Stimulated activated CD4-positive, alpha-beta T cell treated with anti-CD3 and anti-CD28 coated beads, Interleukin-12 subunit alpha, Interleukin-12 subunit beta, amount 100 ng/mL, for 24 hours (primary cell): ENCODE data around the gene EFHD2.
"Not testable (repeated sequence)": the region's sequence is repeated elsewhere in the genome, so short reads cannot be mapped to it uniquely, and the experiment has no call there.

ENCODE experiments used
- DNase-seq, 2 experiments: peaks; one replicate each; pipeline ENCODE4 v3.0.0-alpha.2; 2020; ENCODE audit warnings: low read depth in 2 of 2

The EFHD2 gene

GRCh38 chr1:15388201-15388880 is 21.3 kb upstream of the EFHD2 start:
- DNase-seq, result no peak

GRCh38 chr1:15389828-15390227 is 19.9 kb upstream of the EFHD2 start:
- DNase-seq, result not testable (repeated sequence)

GRCh38 chr1:15390667-15391066 is 19.0 kb upstream of the EFHD2 start:
- DNase-seq, result no peak

- DNase-seq, result no peak
These were observed 18.3 kb upstream of the EFHD2 start for GRCh38 chr1:15391366-15391765.

- DNase-seq, result no peak
These were observed 16.0 kb upstream of the EFHD2 start for GRCh38 chr1:15393475-15394257.

- no peak for DNase-seq
These were observed 15.4 kb upstream of the EFHD2 start for GRCh38 chr1:15394258-15394690.

GRCh38 chr1:15397236-15397635 is 12.5 kb upstream of the EFHD2 start:
- DNase-seq, result no peak

- DNase-seq, result no peak
These were observed 10.0 kb upstream of the EFHD2 start for GRCh38 chr1:15399710-15400109.

- no peak for DNase-seq
These were observed 9.1 kb upstream of the EFHD2 start for GRCh38 chr1:15400627-15401026.

GRCh38 chr1:15401391-15402055 is 8.2 kb upstream of the EFHD2 start:
- DNase-seq, result no peak

- no peak for DNase-seq
These were observed 6.8 kb upstream of the EFHD2 start for GRCh38 chr1:15402809-15403450.

- no peak for DNase-seq
These were observed 5.6 kb upstream of the EFHD2 start for GRCh38 chr1:15403962-15404580.

- no peak for DNase-seq
These were observed 4.4 kb upstream of the EFHD2 start for GRCh38 chr1:15405106-15405850.

GRCh38 chr1:15406614-15407559 is 2.8 kb upstream of the EFHD2 start:
- DNase-seq, result no peak

- no peak for DNase-seq
These were observed 2.1 kb upstream of the EFHD2 start for GRCh38 chr1:15407580-15407979.

GRCh38 chr1:15408890-15409387 is 749 bp upstream of the EFHD2 start:
- no peak for DNase-seq

- DNase-seq, result no peak
These were observed 665 bp downstream of the EFHD2 start for GRCh38 chr1:15410223-15410883.

GRCh38 chr1:15410884-15411245 is 1.2 kb downstream of the EFHD2 start:
- no peak for DNase-seq

- no peak for DNase-seq
These were observed 2.0 kb downstream of the EFHD2 start for GRCh38 chr1:15411593-15412137.
